ENCODE measurements around the gene PCDHGA8. TPM values are rescaled to one million over a fixed set of nuclear protein-coding genes. Genes with fewer than 3 reads are reported as not detected.
"Not testable (repeated sequence)": the region's sequence is repeated elsewhere in the genome, so short reads cannot be mapped to it uniquely, and the experiment has no call there.

PCDHGA8 gene
- 1.1 and 1.2 TPM in 2 replicates for total RNA-seq

- DNase-seq (ENCODE audit: low read depth in 2 of 2) = no peak
Observed at GRCh38 chr5:141392429-141393198, at the start of gene PCDHGA8. Gene PCDHGA8 (plus strand): TSS chr5:141392633. CDS start chr5:141392814, 181 bp downstream.

GRCh38 chr5:141342773-141343172 lies 49.7 kb upstream of the PCDHGA8 start:
- DNase-seq (ENCODE audit: low read depth in 2 of 2) = no peak

GRCh38 chr5:141343242-141343952 lies 49.0 kb upstream of the PCDHGA8 start, which contains the start of gene PCDHGA3:
Gene PCDHGA3 (plus strand): TSS chr5:141343829. CDS start chr5:141344034, 205 bp downstream.
- DNase-seq (ENCODE audit: low read depth in 2 of 2) = peak; percentile 46 to 63

GRCh38 chr5:141343953-141344463 lies 48.4 kb upstream of the PCDHGA8 start:
- no peak for DNase-seq (ENCODE audit: low read depth in 2 of 2)

GRCh38 chr5:141345327-141345726 lies 47.1 kb upstream of the PCDHGA8 start:
- DNase-seq (ENCODE audit: low read depth in 2 of 2) = no peak

- DNase-seq (ENCODE audit: low read depth in 2 of 2) = not testable (repeated sequence)
Observed at GRCh38 chr5:141346017-141346416, 46.4 kb upstream of the PCDHGA8 start.

GRCh38 chr5:141349917-141350619 lies 42.4 kb upstream of the PCDHGA8 start, which contains the start of gene PCDHGB1:
Gene PCDHGB1 (plus strand): TSS chr5:141350099. CDS start chr5:141350261, 162 bp downstream.
- DNase-seq (ENCODE audit: low read depth in 2 of 2) = peak; percentile 22 to 59

GRCh38 chr5:141351591-141351990 lies 40.8 kb upstream of the PCDHGA8 start:
- no peak for DNase-seq (ENCODE audit: low read depth in 2 of 2)

- peak; percentile 26 to 32 for DNase-seq (ENCODE audit: low read depth in 2 of 2)
Observed at GRCh38 chr5:141354900-141355469, 37.4 kb upstream of the PCDHGA8 start, which contains the start of gene PCDHGA4. Gene PCDHGA4 (plus strand): TSS chr5:141355021. CDS start chr5:141355108, 87 bp downstream.

GRCh38 chr5:141355641-141356040 lies 36.8 kb upstream of the PCDHGA8 start:
- no peak for DNase-seq (ENCODE audit: low read depth in 2 of 2)

- no peak for DNase-seq (ENCODE audit: low read depth in 2 of 2)
Observed at GRCh38 chr5:141356133-141356532, 36.3 kb upstream of the PCDHGA8 start.

- no peak for DNase-seq (ENCODE audit: low read depth in 2 of 2)
Observed at GRCh38 chr5:141356950-141357349, 35.5 kb upstream of the PCDHGA8 start.

GRCh38 chr5:141359790-141360426 lies 32.5 kb upstream of the PCDHGA8 start, which contains the start of gene PCDHGB2:
Gene PCDHGB2 (plus strand): TSS chr5:141359994. CDS start chr5:141360136, 142 bp downstream.
- peak; percentile 41 to 63 for DNase-seq (ENCODE audit: low read depth in 2 of 2)

GRCh38 chr5:141360685-141361084 lies 31.7 kb upstream of the PCDHGA8 start:
- DNase-seq (ENCODE audit: low read depth in 2 of 2) = no peak

GRCh38 chr5:141362719-141363118 lies 29.7 kb upstream of the PCDHGA8 start:
- DNase-seq (ENCODE audit: low read depth in 2 of 2) = no peak

GRCh38 chr5:141363952-141364660 lies 28.3 kb upstream of the PCDHGA8 start, which contains the start of gene PCDHGA5:
Gene PCDHGA5 (plus strand): TSS chr5:141364162. CDS start chr5:141364331, 169 bp downstream.
- no peak for DNase-seq (ENCODE audit: low read depth in 2 of 2)

GRCh38 chr5:141366016-141366896 lies 26.2 kb upstream of the PCDHGA8 start:
- no peak for DNase-seq (ENCODE audit: low read depth in 2 of 2)

- peak; percentile 59 to 84 for DNase-seq (ENCODE audit: low read depth in 2 of 2)
Observed at GRCh38 chr5:141369994-141370848, 22.2 kb upstream of the PCDHGA8 start, which contains the start of gene PCDHGB3. Gene PCDHGB3 (plus strand): TSS chr5:141370242. CDS start chr5:141370395, 153 bp downstream.
